CD14-positive monocyte (primary cell): ENCODE data around the gene ZFYVE28. TPM values are rescaled to one million over a fixed set of nuclear protein-coding genes. Genes with fewer than 3 reads are reported as not detected.
A peak's percentile ranks its signal among the peaks of the same experiment; 100 is the strongest.

ENCODE experiments used
- DNase-seq, 3 donors: peaks; one replicate each; pipeline ENCODE4 v3.0.0-alpha.2; 2011 to 2022
- H2AFZ ChIP-seq: 2 replicates; pipeline ENCODE4 v1.6.0; 2012; ENCODE audit warnings: mild to moderate bottlenecking, low read depth, low read length, inconsistent platforms; ENCODE audit not compliant: insufficient read depth, poor library complexity, severe bottlenecking
- H3K27ac ChIP-seq, 2 donors: 1 replicate in 1 of 2; 2 replicates in 1 of 2; pipeline ENCODE4 v1.5.1; 2012 to 2013; ENCODE audit warnings: low read length in 2 of 2, control low read depth in 1 of 2, inconsistent platforms in 1 of 2, low read depth in 1 of 2, mild to moderate bottlenecking in 1 of 2
- H3K27me3 ChIP-seq, 2 donors: one replicate each; pipeline versions ENCODE4 v1.6.0 to v1.6.1; 2011 to 2013; ENCODE audit warnings: low read length in 2 of 2; ENCODE audit not compliant: control insufficient read depth in 2 of 2, insufficient read depth in 2 of 2
- H3K36me3 ChIP-seq, 2 donors: replicated peaks in 1 of 2; 1 replicate in 1 of 2; 2 replicates in 1 of 2; pipeline versions ENCODE4 v1.5.1 to v1.6.1; 2012 to 2013; ENCODE audit warnings: low read length in 2 of 2, control low read depth in 1 of 2, inconsistent platforms in 1 of 2, mild to moderate bottlenecking in 1 of 2; ENCODE audit not compliant: insufficient read depth in 2 of 2, control insufficient read depth in 1 of 2
- H3K4me1 ChIP-seq, 2 donors: 1 replicate in 1 of 2; 2 replicates in 1 of 2; pipeline versions ENCODE4 v1.5.1 to v1.6.1; 2012 to 2013; ENCODE audit warnings: low read length in 2 of 2, control low read depth in 1 of 2, inconsistent platforms in 1 of 2, mild to moderate bottlenecking in 1 of 2, moderate library complexity in 1 of 2; ENCODE audit not compliant: insufficient read depth in 2 of 2, control insufficient read depth in 1 of 2
- H3K4me2 ChIP-seq: replicated peaks from 2 replicates; pipeline ENCODE3; 2012; ENCODE audit warnings: low read length, moderate library complexity, mild to moderate bottlenecking; ENCODE audit not compliant: poor library complexity, severe bottlenecking; ENCODE audit errors: extremely low read depth
- H3K4me3 ChIP-seq, 3 experiments: fragments of 200-600 bp in 1 of 3; sonication (generic) in 1 of 3; replicated peaks in 1 of 3; 1 replicate in 2 of 3; 2 replicates in 1 of 3; pipeline ENCODE4 v1.5.1; 2011 to 2013; ENCODE audit warnings: low read length in 3 of 3, mild to moderate bottlenecking in 3 of 3, control low read depth in 2 of 3, low read depth in 2 of 3, inconsistent platforms in 1 of 3, moderate library complexity in 1 of 3
- H3K79me2 ChIP-seq: 2 replicates; pipeline ENCODE4 v1.6.0; 2012; ENCODE audit warnings: mild to moderate bottlenecking, control low read depth, inconsistent platforms, low read length, moderate library complexity; ENCODE audit not compliant: insufficient read depth
- H3K9ac ChIP-seq: 2 replicates; pipeline ENCODE4 v1.6.0; 2017; ENCODE audit warnings: low read length, mild to moderate bottlenecking; ENCODE audit not compliant: insufficient read depth, poor library complexity, severe bottlenecking
- H3K9me3 ChIP-seq, 2 donors: replicated peaks in 1 of 2; 1 replicate in 1 of 2; 2 replicates in 1 of 2; pipeline versions ENCODE4 v1.5.1 to v1.6.1; 2012 to 2013; ENCODE audit warnings: low read length in 2 of 2, control low read depth in 1 of 2; ENCODE audit not compliant: control insufficient read depth in 1 of 2, insufficient read depth in 1 of 2
- H4K20me1 ChIP-seq: 2 replicates; pipeline ENCODE4 v1.6.0; 2012; ENCODE audit warnings: mild to moderate bottlenecking, low read length, control low read depth, moderate library complexity; ENCODE audit not compliant: insufficient read depth
- H3K27ac Mint-ChIP-seq, 7 donors: one replicate each; pipeline ENCODE4 v1.8.0; 2020; ENCODE audit warnings: mild to moderate bottlenecking in 7 of 7, mixed read lengths in 7 of 7, moderate library complexity in 6 of 7, inconsistent platforms in 2 of 7
- H3K27me3 Mint-ChIP-seq, 3 donors: one replicate each; pipeline ENCODE4 v1.8.0; 2021 to 2022; ENCODE audit warnings: low read depth in 3 of 3, mild to moderate bottlenecking in 3 of 3, mixed read lengths in 3 of 3, moderate library complexity in 3 of 3, inconsistent platforms in 1 of 3
- H3K36me3 Mint-ChIP-seq, 2 donors: one replicate each; pipeline ENCODE4 v1.8.0; 2020; ENCODE audit warnings: mixed read lengths in 2 of 2, inconsistent platforms in 1 of 2, mild to moderate bottlenecking in 1 of 2
- H3K4me1 Mint-ChIP-seq: one replicate; pipeline ENCODE4 v1.8.0; 2020; ENCODE audit warnings: mild to moderate bottlenecking, mixed read lengths
- H3K4me3 Mint-ChIP-seq, 2 donors: one replicate each; pipeline ENCODE4 v1.8.0; 2020; ENCODE audit warnings: mild to moderate bottlenecking in 2 of 2, mixed read lengths in 2 of 2, moderate library complexity in 1 of 2
- H3K9me3 Mint-ChIP-seq, 7 donors: one replicate each; pipeline ENCODE4 v1.8.0; 2020 to 2022; ENCODE audit warnings: mixed read lengths in 7 of 7, mild to moderate bottlenecking in 6 of 7, moderate library complexity in 6 of 7, inconsistent platforms in 2 of 7
- WGBS: methylation state at CpG from one replicate; pipeline ENCODE4 v1.1.5; 2013; ENCODE audit warnings: missing lambda C conversion rate; ENCODE audit not compliant: insufficient coverage; 5-methylcytosine and 5-hydroxymethylcytosine counted together
- intact Hi-C, 2 donors: fragments of 100-400 bp; cut with micrococcal nuclease; formaldehyde crosslinking; loops; one replicate each; pipeline versions ENCODE4 v1.15.0 to v1.15.1; 2023
- polyA plus RNA-seq, 3 donors: library from polyadenylated mRNA; depleted of rRNA in 1 of 3; unstranded in 2 of 3; stranded (reverse) in 1 of 3; fragments of 300-500 nt in 2 of 3; fragments of >200 nt in 1 of 3; fragmentation: Illumina TruSeq in 2 of 3; gene quantifications; 1 replicate in 2 of 3; 2 replicates in 1 of 3; pipeline ENCODE4 v1.2.3, GENCODE V29; 2012 to 2021
- TF ChIP-seq, protein P1 (sequence below): fragments of 200-600 bp; IDR thresholded peaks from one replicate; pipeline ENCODE4 v1.8.0; 2022; ENCODE audit warnings: antibody characterized with exemption, mild to moderate bottlenecking

ZFYVE28 gene
- polyA plus RNA-seq, 3 donors, result 1.0 to 4.4 (median 1.1) TPM

- H3K27ac Mint-ChIP-seq, result peak overlapping the region in 1 of 7 donors; percentile 58
- H3K9me3 Mint-ChIP-seq, result peaks cover 0 to 2% (median 0%) of the 10 kb centered on the region in 7 donors
- Histone ChIP-seq H3K27ac (no peak overlapping the region), H3K79me2 (no peaks in the 10 kb centered on the region), H3K4me2 (no peak overlapping the region), H4K20me1 (no peaks in the 10 kb centered on the region), H3K27me3 (no peaks in the 10 kb centered on the region), H3K9ac (no peak overlapping the region), H2AFZ (no peak overlapping the region), H3K4me1 (no peaks in the 10 kb centered on the region), H3K36me3 (no peaks in the 10 kb centered on the region), H3K9me3 (no peaks in the 10 kb centered on the region), H3K4me3 (no peak overlapping the region)
- H3K4me1 Mint-ChIP-seq, result peaks cover 2% of the 10 kb centered on the region
- H3K36me3 Mint-ChIP-seq, result no peaks in the 10 kb centered on the region
- H3K4me3 Mint-ChIP-seq, result peak overlapping the region in 1 of 2 donors; percentile 37
- TF ChIP-seq, protein P1, sequence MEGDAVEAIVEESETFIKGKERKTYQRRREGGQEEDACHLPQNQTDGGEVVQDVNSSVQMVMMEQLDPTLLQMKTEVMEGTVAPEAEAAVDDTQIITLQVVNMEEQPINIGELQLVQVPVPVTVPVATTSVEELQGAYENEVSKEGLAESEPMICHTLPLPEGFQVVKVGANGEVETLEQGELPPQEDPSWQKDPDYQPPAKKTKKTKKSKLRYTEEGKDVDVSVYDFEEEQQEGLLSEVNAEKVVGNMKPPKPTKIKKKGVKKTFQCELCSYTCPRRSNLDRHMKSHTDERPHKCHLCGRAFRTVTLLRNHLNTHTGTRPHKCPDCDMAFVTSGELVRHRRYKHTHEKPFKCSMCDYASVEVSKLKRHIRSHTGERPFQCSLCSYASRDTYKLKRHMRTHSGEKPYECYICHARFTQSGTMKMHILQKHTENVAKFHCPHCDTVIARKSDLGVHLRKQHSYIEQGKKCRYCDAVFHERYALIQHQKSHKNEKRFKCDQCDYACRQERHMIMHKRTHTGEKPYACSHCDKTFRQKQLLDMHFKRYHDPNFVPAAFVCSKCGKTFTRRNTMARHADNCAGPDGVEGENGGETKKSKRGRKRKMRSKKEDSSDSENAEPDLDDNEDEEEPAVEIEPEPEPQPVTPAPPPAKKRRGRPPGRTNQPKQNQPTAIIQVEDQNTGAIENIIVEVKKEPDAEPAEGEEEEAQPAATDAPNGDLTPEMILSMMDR, result no peak
- intact Hi-C loops, result no loop called here
- DNase-seq, result no peak
- WGBS, result 97% methylated on average over 19 of the region's 25 CpGs
- peaks cover 2 to 14% (median 8%) of the 10 kb centered on the region in 3 donors for H3K27me3 Mint-ChIP-seq
These were observed 19.2 kb upstream of the ZFYVE28 start for GRCh38 chr4:2437475-2438215.

- intact Hi-C loops, result no loop called here
- H3K4me1 ChIP-seq, result no peaks in the 10 kb centered on the region
- Mint-ChIP-seq H3K27ac (peak overlapping the region in 1 of 7 donors; percentile 58), H3K9me3 (peaks cover 0 to 2% (median 0%) of the 10 kb centered on the region in 7 donors), H3K36me3 (no peaks in the 10 kb centered on the region), H3K4me1 (peaks cover 2% of the 10 kb centered on the region), H3K27me3 (peaks cover 2 to 14% (median 8%) of the 10 kb centered on the region in 3 donors), H3K4me3 (peak overlapping the region in 1 of 2 donors; percentile 37)
- WGBS, result 92% methylated on average over 30 of the region's 30 CpGs
- H2AFZ ChIP-seq, result no peak overlapping the region
- no peak overlapping the region for H3K4me3 ChIP-seq
- TF ChIP-seq, protein P1, result no peak
- H3K9me3 ChIP-seq, result peaks cover 0 to 4% of the 10 kb centered on the region in 2 donors
- H3K27me3 ChIP-seq, result no peaks in the 10 kb centered on the region
- no peak for DNase-seq
- no peaks in the 10 kb centered on the region for H4K20me1 ChIP-seq
- H3K9ac ChIP-seq, result no peak overlapping the region
- no peaks in the 10 kb centered on the region for H3K36me3 ChIP-seq
- H3K27ac ChIP-seq, result no peak overlapping the region
- no peak overlapping the region for H3K4me2 ChIP-seq
- no peaks in the 10 kb centered on the region for H3K79me2 ChIP-seq
These were observed 18.5 kb upstream of the ZFYVE28 start for GRCh38 chr4:2436761-2437474.
